ENCODE data around the gene MT2A.

GRCh38 chr16:56588781-56589140, 19.6 kb upstream of the MT2A start:
- TF ChIP-seq CTCF (IDR thresholded peaks at IDR 0.05), result no peak
- no peak for TF ChIP-seq POLR2A (IDR thresholded peaks at IDR 0.05)
